H1 (cell line): Measurements from ENCODE around the gene HS6ST1. TPM values are rescaled to one million over a fixed set of nuclear protein-coding genes. Genes with fewer than 3 reads are reported as not detected.

ENCODE experiments used
- CEBPB ChIP-seq: IDR thresholded peaks from 2 replicates; pipeline ENCODE4 v1.6.1; 2012; ENCODE audit warnings: low read depth, low read length
- KDM1A ChIP-seq: fragments of 200-600, 300-600 bp; sonication (generic); IDR thresholded peaks from 2 replicates; pipeline ENCODE4 v1.7.1; 2016; ENCODE audit warnings: mild to moderate bottlenecking, low read length, borderline replicate concordance
- PHF8 ChIP-seq: fragments of 200-600 bp; sonication (generic); conservative IDR thresholded peaks from 2 replicates; pipeline ENCODE4 v1.7.1; 2012; ENCODE audit warnings: low read depth, mild to moderate bottlenecking, inconsistent platforms, low read length, moderate library complexity
- RXRA ChIP-seq: IDR thresholded peaks from 2 replicates; pipeline ENCODE4 v1.6.1; 2011; ENCODE audit warnings: low read depth, mild to moderate bottlenecking, low read length, moderate library complexity; ENCODE audit not compliant: insufficient read depth
- polyA plus RNA-seq, 7 experiments: library from polyadenylated mRNA; depleted of rRNA in 3 of 7; stranded (reverse) in 5 of 7; unstranded in 2 of 7; fragments of >200 nt in 5 of 7; fragments of 200-250 nt in 2 of 7; gene quantifications; 1 replicate in 5 of 7; 2 replicates in 1 of 7; 4 replicates in 1 of 7; pipeline versions ENCODE4 v1.2.1 to v1.2.3, GENCODE V29; 2011 to 2013; ENCODE audit warnings: missing spikeins in 2 of 7, mixed read lengths in 2 of 7
- total RNA-seq: library from RNA; stranded (reverse); fragmentation: NEBNext Ultra II Directional; extraction: Animal tissue kit (Norgen Biotek cat#: 25700); gene quantifications from 2 replicates; pipeline ENCODE4 v1.2.1, GENCODE V29; 2021
- TF ChIP-seq, protein P1 (sequence below), 3 experiments: IDR thresholded peaks; 1 replicate in 2 of 3; 2 replicates in 1 of 3; pipeline versions ENCODE4 v1.5.1 to v1.6.1; 2011; ENCODE audit warnings: low read length in 3 of 3, mild to moderate bottlenecking in 3 of 3, inconsistent platforms in 2 of 3, low read depth in 1 of 3, moderate library complexity in 1 of 3; ENCODE audit not compliant: insufficient read depth in 1 of 3; ENCODE audit errors: control extremely low read depth in 1 of 3

Gene HS6ST1
- total and polyA plus RNA-seq, 2 of the 8 experiments (the other 6 are each of a cell fraction or from before 2014, with no cell fraction given) = 37.4 to 74.6 TPM

DNA sequence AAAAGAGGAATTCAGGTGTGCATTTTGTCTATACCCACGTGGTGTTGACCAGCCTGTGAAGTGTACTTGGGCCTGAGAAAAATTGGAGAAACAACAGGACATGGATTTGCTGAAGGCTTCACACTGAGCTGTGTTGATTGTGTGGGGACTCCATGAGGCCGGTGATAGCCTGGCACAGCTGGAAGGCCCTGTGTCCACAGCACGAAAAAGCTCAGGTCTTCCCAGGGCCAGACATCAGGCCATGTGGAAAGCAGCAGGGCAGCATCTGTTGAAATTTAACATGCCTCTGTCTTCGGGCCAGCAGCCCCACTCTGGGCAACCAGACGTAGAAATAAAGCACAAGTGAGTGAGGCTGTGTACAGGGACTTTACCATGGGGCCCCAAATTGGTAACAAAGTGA, 84.1 kb downstream of the HS6ST1 start (continued):
- TF ChIP-seq, protein P1, sequence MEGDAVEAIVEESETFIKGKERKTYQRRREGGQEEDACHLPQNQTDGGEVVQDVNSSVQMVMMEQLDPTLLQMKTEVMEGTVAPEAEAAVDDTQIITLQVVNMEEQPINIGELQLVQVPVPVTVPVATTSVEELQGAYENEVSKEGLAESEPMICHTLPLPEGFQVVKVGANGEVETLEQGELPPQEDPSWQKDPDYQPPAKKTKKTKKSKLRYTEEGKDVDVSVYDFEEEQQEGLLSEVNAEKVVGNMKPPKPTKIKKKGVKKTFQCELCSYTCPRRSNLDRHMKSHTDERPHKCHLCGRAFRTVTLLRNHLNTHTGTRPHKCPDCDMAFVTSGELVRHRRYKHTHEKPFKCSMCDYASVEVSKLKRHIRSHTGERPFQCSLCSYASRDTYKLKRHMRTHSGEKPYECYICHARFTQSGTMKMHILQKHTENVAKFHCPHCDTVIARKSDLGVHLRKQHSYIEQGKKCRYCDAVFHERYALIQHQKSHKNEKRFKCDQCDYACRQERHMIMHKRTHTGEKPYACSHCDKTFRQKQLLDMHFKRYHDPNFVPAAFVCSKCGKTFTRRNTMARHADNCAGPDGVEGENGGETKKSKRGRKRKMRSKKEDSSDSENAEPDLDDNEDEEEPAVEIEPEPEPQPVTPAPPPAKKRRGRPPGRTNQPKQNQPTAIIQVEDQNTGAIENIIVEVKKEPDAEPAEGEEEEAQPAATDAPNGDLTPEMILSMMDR (IDR thresholded peaks at IDR 0.05; ENCODE audit: control extremely low read depth in 1 of 3, insufficient read depth in 1 of 3, low read depth in 1 of 3, low read length in 3 of 3) = no peak
- TF ChIP-seq RXRA = no peak
- no peak for TF ChIP-seq PHF8
- TF ChIP-seq CEBPB = no peak
- no peak for TF ChIP-seq KDM1A
